GM23338 (cell line): ENCODE measurements around the gene TAF3. TPM values are rescaled to one million over a fixed set of nuclear protein-coding genes. Genes with fewer than 3 reads are reported as not detected.
A peak's percentile ranks its signal among the peaks of the same experiment; 100 is the strongest.

Experiments used
- ATAC-seq: fragments of 200-7000 bp; cut with Tn5 transposase; 3 replicates; pipeline ENCODE4 v1.9.1; 2020
- DNase-seq: peaks from one replicate; pipeline ENCODE4 v3.0.0-alpha.2; 2015; ENCODE audit warnings: low spot score
- H2AFZ ChIP-seq: fragments of 200-600 bp; sonication (generic); 2 replicates; pipeline ENCODE4 v1.8.0; 2016; ENCODE audit warnings: antibody characterized with exemption, mild to moderate bottlenecking, moderate library complexity
- H3F3A ChIP-seq: fragments of 200-600 bp; sonication (generic); replicated peaks from 2 replicates; pipeline ENCODE4 v1.8.0; 2017; ENCODE audit warnings: antibody characterized with exemption, mixed run types, low read depth
- H3K27ac ChIP-seq: fragments of 200-600 bp; sonication (generic); 2 replicates; pipeline ENCODE4 v1.6.1; 2016; ENCODE audit warnings: low read depth
- H3K27me3 ChIP-seq: fragments of 200-600 bp; sonication (generic); 2 replicates; pipeline ENCODE4 v1.8.0; 2016; ENCODE audit warnings: mild to moderate bottlenecking, mixed run types, moderate library complexity; ENCODE audit not compliant: insufficient read depth
- H3K36me3 ChIP-seq: fragments of 200-600 bp; sonication (generic); 2 replicates; pipeline ENCODE4 v1.8.0; 2016; ENCODE audit warnings: mild to moderate bottlenecking; ENCODE audit not compliant: insufficient read depth
- H3K4me1 ChIP-seq: fragments of 200-600 bp; sonication (generic); 2 replicates; pipeline ENCODE4 v1.8.0; 2016; ENCODE audit warnings: mild to moderate bottlenecking, moderate library complexity; ENCODE audit not compliant: insufficient read depth
- H3K4me2 ChIP-seq: fragments of 200-600 bp; sonication (generic); 2 replicates; pipeline ENCODE4 v1.7.1; 2017; ENCODE audit warnings: mixed run types
- H3K4me3 ChIP-seq: fragments of 200-600 bp; sonication (generic); 2 replicates; pipeline ENCODE4 v1.6.1; 2016; ENCODE audit warnings: mixed run types
- H3K79me2 ChIP-seq: fragments of 200-600 bp; sonication (generic); replicated peaks from 2 replicates; pipeline ENCODE4 v1.8.0; 2017; ENCODE audit warnings: mild to moderate bottlenecking; ENCODE audit not compliant: insufficient read depth
- H3K9me2 ChIP-seq: fragments of 200-600 bp; sonication (generic); 2 replicates; pipeline ENCODE4 v1.8.0; 2017; ENCODE audit not compliant: insufficient read depth
- H4K20me1 ChIP-seq: fragments of 200-600 bp; sonication (generic); replicated peaks from 2 replicates; pipeline ENCODE4 v1.8.0; 2017; ENCODE audit warnings: mild to moderate bottlenecking; ENCODE audit not compliant: insufficient read depth
- H3K27ac Mint-ChIP-seq: 2 replicates; pipeline ENCODE4 v1.8.0; 2020; ENCODE audit warnings: inconsistent platforms, mild to moderate bottlenecking, moderate library complexity, mixed read lengths
- H3K27me3 Mint-ChIP-seq: 3 replicates; pipeline ENCODE4 v1.8.0; 2022; ENCODE audit warnings: low read depth, mild to moderate bottlenecking, moderate library complexity, mixed read lengths, inconsistent platforms; ENCODE audit not compliant: insufficient read depth, poor library complexity
- H3K36me3 Mint-ChIP-seq: 3 replicates; pipeline ENCODE4 v1.8.0; 2021; ENCODE audit warnings: low read depth, mild to moderate bottlenecking, inconsistent platforms, moderate library complexity, mixed read lengths
- H3K4me1 Mint-ChIP-seq: 3 replicates; pipeline ENCODE4 v1.8.0; 2020; ENCODE audit warnings: mild to moderate bottlenecking, inconsistent platforms, mixed read lengths
- H3K4me3 Mint-ChIP-seq: 3 replicates; pipeline ENCODE4 v1.8.0; 2021; ENCODE audit warnings: moderate library complexity, mild to moderate bottlenecking, inconsistent platforms, mixed read lengths
- H3K9me3 Mint-ChIP-seq: 3 replicates; pipeline ENCODE4 v1.8.0; 2020; ENCODE audit warnings: moderate library complexity, mild to moderate bottlenecking, inconsistent platforms, mixed read lengths
- ETS1 ChIP-seq: IDR thresholded peaks from 2 replicates; pipeline ENCODE4 v1.6.1; 2016; ENCODE audit warnings: antibody characterized with exemption
- EZH2 ChIP-seq: fragments of 200-600 bp; sonication (generic); IDR thresholded peaks from one replicate; pipeline ENCODE4 v1.8.0; 2017; ENCODE audit warnings: antibody characterized with exemption, mild to moderate bottlenecking, low read depth; ENCODE audit not compliant: unreplicated experiment
- EZH2phosphoT487 ChIP-seq: fragments of 200-600 bp; sonication (generic); IDR thresholded peaks from one replicate; pipeline ENCODE4 v1.8.1; 2018; ENCODE audit warnings: antibody characterized with exemption; ENCODE audit not compliant: unreplicated experiment
- REST ChIP-seq: IDR thresholded peaks from one replicate; pipeline ENCODE4 v1.6.1; 2018; ENCODE audit warnings: antibody characterized with exemption; ENCODE audit not compliant: unreplicated experiment
- ZNF331 ChIP-seq: fragments of 250-450 bp; sonication (Bioruptor Pico); IDR thresholded peaks from 2 replicates; pipeline ENCODE4 v1.5.0; 2020; ENCODE audit warnings: low read depth, mild to moderate bottlenecking, moderate library complexity
- polyA plus RNA-seq: library from polyadenylated mRNA; unstranded; fragments of >200 nt; fragmentation: Nextera tagmentation; extraction: Ambion mirVana; gene quantifications from 2 replicates; pipeline ENCODE4 v1.2.1, GENCODE V29; 2016
- total RNA-seq: library from RNA; depleted of rRNA; stranded (reverse); fragments of >200 nt; shearing (Covaris generic); gene quantifications from 2 replicates; pipeline ENCODE4 v1.2.3, GENCODE V29; 2014
- TF ChIP-seq, protein P1 (sequence below), 2 experiments: fragments of 200-600 bp in 1 of 2; sonication (generic) in 1 of 2; conservative IDR thresholded peaks; 2 replicates each; pipeline versions ENCODE4 v1.5.1 to v1.6.1; 2016 to 2017; ENCODE audit warnings: antibody characterized with exemption in 2 of 2, low read depth in 2 of 2, mild to moderate bottlenecking in 2 of 2, moderate library complexity in 1 of 2

The TAF3 gene
- total and polyA plus RNA-seq, 2 experiments from 2014 or later: 6.4 to 15.2 TPM

- peak overlapping the region; percentile 92 for H3K27ac Mint-ChIP-seq
Observed at GRCh38 chr10:7826971-7827370, 8.7 kb downstream of the TAF3 start.

GRCh38 chr10:7829289-7829834 is 11.1 kb downstream of the TAF3 start:
- Mint-ChIP-seq H3K4me3 (no peak overlapping the region), H3K9me3 (no peaks in the 10 kb centered on the region), H3K27me3 (peaks cover 3% of the 10 kb centered on the region), H3K36me3 (peaks cover 11% of the 10 kb centered on the region; the same call in 2 of the 3 replicates), H3K4me1 (peaks cover 10% of the 10 kb centered on the region), H3K27ac (no peak overlapping the region)
- H3F3A ChIP-seq: no peaks in the 10 kb centered on the region
- H3K4me3 ChIP-seq: no peak overlapping the region
- TF ChIP-seq ZNF331 (no peak), EZH2phosphoT487 (no peak), REST (no peak)
- TF ChIP-seq, protein P1, sequence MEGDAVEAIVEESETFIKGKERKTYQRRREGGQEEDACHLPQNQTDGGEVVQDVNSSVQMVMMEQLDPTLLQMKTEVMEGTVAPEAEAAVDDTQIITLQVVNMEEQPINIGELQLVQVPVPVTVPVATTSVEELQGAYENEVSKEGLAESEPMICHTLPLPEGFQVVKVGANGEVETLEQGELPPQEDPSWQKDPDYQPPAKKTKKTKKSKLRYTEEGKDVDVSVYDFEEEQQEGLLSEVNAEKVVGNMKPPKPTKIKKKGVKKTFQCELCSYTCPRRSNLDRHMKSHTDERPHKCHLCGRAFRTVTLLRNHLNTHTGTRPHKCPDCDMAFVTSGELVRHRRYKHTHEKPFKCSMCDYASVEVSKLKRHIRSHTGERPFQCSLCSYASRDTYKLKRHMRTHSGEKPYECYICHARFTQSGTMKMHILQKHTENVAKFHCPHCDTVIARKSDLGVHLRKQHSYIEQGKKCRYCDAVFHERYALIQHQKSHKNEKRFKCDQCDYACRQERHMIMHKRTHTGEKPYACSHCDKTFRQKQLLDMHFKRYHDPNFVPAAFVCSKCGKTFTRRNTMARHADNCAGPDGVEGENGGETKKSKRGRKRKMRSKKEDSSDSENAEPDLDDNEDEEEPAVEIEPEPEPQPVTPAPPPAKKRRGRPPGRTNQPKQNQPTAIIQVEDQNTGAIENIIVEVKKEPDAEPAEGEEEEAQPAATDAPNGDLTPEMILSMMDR (conservative IDR thresholded peaks at IDR 0.05; ENCODE audit: low read depth in 2 of 2): no peak
- ATAC-seq (peak; percentile 65), DNase-seq (peak; percentile 46)
- no peak overlapping the region for H2AFZ ChIP-seq
- H3K36me3 ChIP-seq: no peaks in the 10 kb centered on the region; the same call in 1 of the 2 replicates
- H3K27me3 ChIP-seq: no peaks in the 10 kb centered on the region
- no peaks in the 10 kb centered on the region for H3K9me2 ChIP-seq
- H3K4me2 ChIP-seq: no peak overlapping the region
- H3K4me1 ChIP-seq: no peaks in the 10 kb centered on the region
- H3K79me2 ChIP-seq: peaks cover 77% of the 10 kb centered on the region
- H3K27ac ChIP-seq: no peak overlapping the region
- peaks cover 11% of the 10 kb centered on the region; the same call in 1 of the 2 replicates for H4K20me1 ChIP-seq

More at GRCh38 chr10:7826971-7827370, 8.7 kb downstream of the TAF3 start:
- H2AFZ ChIP-seq: no peak overlapping the region
- H3K27ac ChIP-seq: no peak overlapping the region
- DNase-seq: peak; percentile 41
- H3K4me3 ChIP-seq: no peak overlapping the region
- Mint-ChIP-seq H3K36me3 (peaks cover 13% of the 10 kb centered on the region; the same call in 2 of the 3 replicates), H3K9me3 (no peaks in the 10 kb centered on the region), H3K4me3 (no peak overlapping the region), H3K27me3 (peaks cover 3% of the 10 kb centered on the region), H3K4me1 (peaks cover 10% of the 10 kb centered on the region)
- no peaks in the 10 kb centered on the region for H3K4me1 ChIP-seq
- no peaks in the 10 kb centered on the region for H3K9me2 ChIP-seq
- ATAC-seq: peak; percentile 64
- H3K36me3 ChIP-seq: no peaks in the 10 kb centered on the region; the same call in 1 of the 2 replicates
- H3F3A ChIP-seq: no peaks in the 10 kb centered on the region
- peaks cover 9% of the 10 kb centered on the region; the same call in 1 of the 2 replicates for H4K20me1 ChIP-seq
- no peaks in the 10 kb centered on the region for H3K27me3 ChIP-seq
- H3K79me2 ChIP-seq: peaks cover 65% of the 10 kb centered on the region
- no peak overlapping the region for H3K4me2 ChIP-seq
- TF ChIP-seq EZH2 (no peak), ETS1 (no peak)
